PC-3 (cell line): ENCODE results near the gene SETBP1. TPM values are rescaled to one million over a fixed set of nuclear protein-coding genes. Genes with fewer than 3 reads are reported as not detected.

Experiments used
- ATAC-seq: fragments of 200-7000 bp; cut with Tn5 transposase; 2 replicates; pipeline ENCODE4 v1.9.1; 2020; ENCODE audit warnings: mild to moderate bottlenecking, moderate library complexity
- BruUV-seq: library from RNA; stranded (reverse); fragments of 400-500 nt; replicated peaks from 2 replicates; lab custom pipeline; 2021; lab: Mats Ljungman, UMichigan
- CTCF ChIA-PET: fragments of 300-600 bp; sonication (Branson Sonifier 250); formaldehyde crosslinking; loops from one replicate; lab custom pipeline; 2022; ENCODE audit warnings: antibody characterized with exemption; lab: Charles Lee
- POLR2A ChIA-PET: fragments of 300-600 bp; sonication (Branson Sonifier 250); formaldehyde crosslinking; loops from one replicate; lab custom pipeline; 2022; ENCODE audit warnings: antibody characterized with exemption; ENCODE audit not compliant: unreplicated experiment; lab: Charles Lee
- DNase-seq: peaks from one replicate; pipeline ENCODE4 v3.0.0-alpha.2; 2015
- H2AFZ ChIP-seq: fragments of 300-600 bp; sonication (generic); 2 replicates; pipeline ENCODE4 v1.6.0; 2016; ENCODE audit warnings: antibody characterized with exemption, low read length
- H3F3A ChIP-seq: fragments of 300-600 bp; sonication (generic); one replicate; pipeline ENCODE4 v1.6.0; 2017; ENCODE audit warnings: antibody characterized with exemption, low read length, control low read depth, mild to moderate bottlenecking; ENCODE audit not compliant: unreplicated experiment
- H3K27ac ChIP-seq: fragments of 300-600 bp; sonication (generic); 2 replicates; pipeline ENCODE4 v1.5.1; 2016; ENCODE audit warnings: mild to moderate bottlenecking, low read length
- H3K27me3 ChIP-seq: fragments of 300-600 bp; sonication (generic); 2 replicates; pipeline ENCODE4 v1.6.1; 2016; ENCODE audit warnings: low read length, mixed read lengths
- H3K36me3 ChIP-seq: fragments of 300-600 bp; sonication (generic); 2 replicates; pipeline ENCODE4 v1.6.1; 2016; ENCODE audit warnings: low read depth, mixed run types, low read length, mixed read lengths
- H3K4me1 ChIP-seq: fragments of 300-600 bp; sonication (generic); 2 replicates; pipeline ENCODE4 v1.5.1; 2016; ENCODE audit warnings: low read length; ENCODE audit not compliant: insufficient read depth
- H3K4me2 ChIP-seq: fragments of 300-600 bp; sonication (generic); 2 replicates; pipeline ENCODE4 v1.6.0; 2016; ENCODE audit warnings: low read length
- H3K4me3 ChIP-seq: fragments of 300-600 bp; sonication (generic); 2 replicates; pipeline ENCODE4 v1.5.1; 2016; ENCODE audit warnings: mild to moderate bottlenecking, low read length, mixed read lengths
- H3K79me2 ChIP-seq: fragments of 300-600 bp; sonication (generic); 2 replicates; pipeline ENCODE4 v1.6.1; 2017; ENCODE audit warnings: low read length, mixed read lengths
- H3K9ac ChIP-seq: fragments of 300-600 bp; sonication (generic); 2 replicates; pipeline ENCODE4 v1.6.0; 2016; ENCODE audit warnings: mild to moderate bottlenecking, low read length
- H3K9me2 ChIP-seq: fragments of 300-600 bp; sonication (generic); replicated peaks from 2 replicates; pipeline ENCODE4 v1.6.1; 2016; ENCODE audit warnings: mixed run types, low read length, mixed read lengths
- H3K9me3 ChIP-seq: fragments of 300-600 bp; sonication (generic); 2 replicates; pipeline ENCODE4 v1.6.1; 2016; ENCODE audit warnings: low read length, mixed read lengths
- H4K20me1 ChIP-seq: fragments of 300-600 bp; sonication (generic); 2 replicates; pipeline ENCODE4 v1.6.1; 2016; ENCODE audit warnings: low read length, mixed read lengths
- CTCF ChIP-seq: fragments of 300-600 bp; sonication (generic); conservative IDR thresholded peaks from 2 replicates; pipeline ENCODE4 v1.5.1; 2017; ENCODE audit warnings: antibody characterized with exemption, low read depth, mild to moderate bottlenecking, low read length
- EZH2 ChIP-seq: fragments of 300-600 bp; sonication (generic); IDR thresholded peaks from one replicate; pipeline ENCODE4 v1.6.1; 2017; ENCODE audit warnings: antibody characterized with exemption, mild to moderate bottlenecking, low read length; ENCODE audit not compliant: unreplicated experiment
- EZH2phosphoT487 ChIP-seq: fragments of 300-600 bp; sonication (generic); IDR thresholded peaks from 2 replicates; pipeline ENCODE4 v1.6.1; 2018; ENCODE audit warnings: mild to moderate bottlenecking, antibody characterized with exemption, low read length, borderline replicate concordance
- intact Hi-C: fragments of 100-400 bp; cut with micrococcal nuclease; formaldehyde crosslinking; loops from 2 replicates; pipeline ENCODE4 v1.9.0; 2023
- total RNA-seq: library from RNA; depleted of rRNA; stranded (reverse); fragments of >200 nt; gene quantifications from 2 replicates; pipeline ENCODE4 v1.2.3, GENCODE V29; 2014

Gene SETBP1
- total RNA-seq, 1 experiment from 2014 or later = 2.3 TPM

- Histone ChIP-seq H3K4me1 (no peaks in the 10 kb centered on the region), H3K36me3 (no peaks in the 10 kb centered on the region), H3K4me3 (no peak overlapping the region), H3K27ac (no peak overlapping the region), H3K4me2 (no peak overlapping the region), H3F3A (no peaks in the 10 kb centered on the region), H3K9me3 (no peaks in the 10 kb centered on the region), H2AFZ (no peak overlapping the region), H3K9me2 (no peaks in the 10 kb centered on the region), H3K9ac (no peak overlapping the region), H3K27me3 (no peaks in the 10 kb centered on the region), H4K20me1 (no peaks in the 10 kb centered on the region), H3K79me2 (no peaks in the 10 kb centered on the region)
- DNase-seq (no peak), ATAC-seq (no peak)
- POLR2A ChIA-PET = no interaction called here
- TF ChIP-seq EZH2 (no peak), EZH2phosphoT487 (no peak), CTCF (no peak)
- no TSS peak for BruUV-seq
- CTCF ChIA-PET = no interaction called here
- intact Hi-C loops = no loop called here
These were observed 20.5 kb downstream of the SETBP1 start for GRCh38 chr18:44701227-44701626.

GRCh38 chr18:44702594-44702993 lies 21.9 kb downstream of the SETBP1 start:
- CTCF ChIA-PET = no interaction called here

More at GRCh38 chr18:44702594-44702993, 21.9 kb downstream of the SETBP1 start:
- H3K4me1 ChIP-seq = no peaks in the 10 kb centered on the region
- H3K4me2 ChIP-seq = no peak overlapping the region
- no peak overlapping the region for H3K4me3 ChIP-seq
- H4K20me1 ChIP-seq = no peaks in the 10 kb centered on the region
- no peaks in the 10 kb centered on the region for H3K9me2 ChIP-seq
- POLR2A ChIA-PET = no interaction called here
- no peak overlapping the region for H2AFZ ChIP-seq
- H3K36me3 ChIP-seq = no peaks in the 10 kb centered on the region
- no peak for ATAC-seq
- no peak overlapping the region for H3K27ac ChIP-seq
- no peaks in the 10 kb centered on the region for H3F3A ChIP-seq
- no TSS peak for BruUV-seq
- no peak for DNase-seq
- TF ChIP-seq EZH2 (no peak), CTCF (no peak), EZH2phosphoT487 (no peak)
- no peaks in the 10 kb centered on the region for H3K27me3 ChIP-seq
- H3K9me3 ChIP-seq = no peaks in the 10 kb centered on the region
- no peaks in the 10 kb centered on the region for H3K79me2 ChIP-seq
- no peak overlapping the region for H3K9ac ChIP-seq
- intact Hi-C loops = no loop called here
